ENCODE data around the gene NPY1R.

DNA sequence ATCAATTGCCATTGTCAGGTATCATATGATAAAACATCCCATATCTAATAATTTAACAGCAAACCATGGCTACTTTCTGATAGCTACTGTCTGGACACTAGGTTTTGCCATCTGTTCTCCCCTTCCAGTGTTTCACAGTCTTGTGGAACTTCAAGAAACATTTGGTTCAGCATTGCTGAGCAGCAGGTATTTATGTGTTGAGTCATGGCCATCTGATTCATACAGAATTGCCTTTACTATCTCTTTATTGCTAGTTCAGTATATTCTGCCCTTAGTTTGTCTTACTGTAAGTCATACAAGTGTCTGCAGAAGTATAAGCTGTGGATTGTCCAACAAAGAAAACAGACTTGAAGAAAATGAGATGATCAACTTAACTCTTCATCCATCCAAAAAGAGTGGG, 18.3 kb upstream of the NPY1R start:
- TF ChIP-seq, protein P1, sequence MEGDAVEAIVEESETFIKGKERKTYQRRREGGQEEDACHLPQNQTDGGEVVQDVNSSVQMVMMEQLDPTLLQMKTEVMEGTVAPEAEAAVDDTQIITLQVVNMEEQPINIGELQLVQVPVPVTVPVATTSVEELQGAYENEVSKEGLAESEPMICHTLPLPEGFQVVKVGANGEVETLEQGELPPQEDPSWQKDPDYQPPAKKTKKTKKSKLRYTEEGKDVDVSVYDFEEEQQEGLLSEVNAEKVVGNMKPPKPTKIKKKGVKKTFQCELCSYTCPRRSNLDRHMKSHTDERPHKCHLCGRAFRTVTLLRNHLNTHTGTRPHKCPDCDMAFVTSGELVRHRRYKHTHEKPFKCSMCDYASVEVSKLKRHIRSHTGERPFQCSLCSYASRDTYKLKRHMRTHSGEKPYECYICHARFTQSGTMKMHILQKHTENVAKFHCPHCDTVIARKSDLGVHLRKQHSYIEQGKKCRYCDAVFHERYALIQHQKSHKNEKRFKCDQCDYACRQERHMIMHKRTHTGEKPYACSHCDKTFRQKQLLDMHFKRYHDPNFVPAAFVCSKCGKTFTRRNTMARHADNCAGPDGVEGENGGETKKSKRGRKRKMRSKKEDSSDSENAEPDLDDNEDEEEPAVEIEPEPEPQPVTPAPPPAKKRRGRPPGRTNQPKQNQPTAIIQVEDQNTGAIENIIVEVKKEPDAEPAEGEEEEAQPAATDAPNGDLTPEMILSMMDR (IDR thresholded peaks at IDR 0.05; ENCODE audit: low read depth, low read length, missing input control): no peak
- TF ChIP-seq, protein P2, sequence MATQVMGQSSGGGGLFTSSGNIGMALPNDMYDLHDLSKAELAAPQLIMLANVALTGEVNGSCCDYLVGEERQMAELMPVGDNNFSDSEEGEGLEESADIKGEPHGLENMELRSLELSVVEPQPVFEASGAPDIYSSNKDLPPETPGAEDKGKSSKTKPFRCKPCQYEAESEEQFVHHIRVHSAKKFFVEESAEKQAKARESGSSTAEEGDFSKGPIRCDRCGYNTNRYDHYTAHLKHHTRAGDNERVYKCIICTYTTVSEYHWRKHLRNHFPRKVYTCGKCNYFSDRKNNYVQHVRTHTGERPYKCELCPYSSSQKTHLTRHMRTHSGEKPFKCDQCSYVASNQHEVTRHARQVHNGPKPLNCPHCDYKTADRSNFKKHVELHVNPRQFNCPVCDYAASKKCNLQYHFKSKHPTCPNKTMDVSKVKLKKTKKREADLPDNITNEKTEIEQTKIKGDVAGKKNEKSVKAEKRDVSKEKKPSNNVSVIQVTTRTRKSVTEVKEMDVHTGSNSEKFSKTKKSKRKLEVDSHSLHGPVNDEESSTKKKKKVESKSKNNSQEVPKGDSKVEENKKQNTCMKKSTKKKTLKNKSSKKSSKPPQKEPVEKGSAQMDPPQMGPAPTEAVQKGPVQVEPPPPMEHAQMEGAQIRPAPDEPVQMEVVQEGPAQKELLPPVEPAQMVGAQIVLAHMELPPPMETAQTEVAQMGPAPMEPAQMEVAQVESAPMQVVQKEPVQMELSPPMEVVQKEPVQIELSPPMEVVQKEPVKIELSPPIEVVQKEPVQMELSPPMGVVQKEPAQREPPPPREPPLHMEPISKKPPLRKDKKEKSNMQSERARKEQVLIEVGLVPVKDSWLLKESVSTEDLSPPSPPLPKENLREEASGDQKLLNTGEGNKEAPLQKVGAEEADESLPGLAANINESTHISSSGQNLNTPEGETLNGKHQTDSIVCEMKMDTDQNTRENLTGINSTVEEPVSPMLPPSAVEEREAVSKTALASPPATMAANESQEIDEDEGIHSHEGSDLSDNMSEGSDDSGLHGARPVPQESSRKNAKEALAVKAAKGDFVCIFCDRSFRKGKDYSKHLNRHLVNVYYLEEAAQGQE (IDR thresholded peaks at IDR 0.05): no peak
- TF ChIP-seq YY1 (IDR thresholded peaks at IDR 0.05): no peak
- no peak for TF ChIP-seq JUND (IDR thresholded peaks at IDR 0.05)
- TF ChIP-seq GABPA (IDR thresholded peaks at IDR 0.05 in 1 of 2, conservative IDR thresholded peaks at IDR 0.05 in 1 of 2): no peak
- no peak for TF ChIP-seq TAF1 (conservative IDR thresholded peaks at IDR 0.05)
- TF ChIP-seq RAD21 (IDR thresholded peaks at IDR 0.05): no peak
- TF ChIP-seq, protein P3, sequence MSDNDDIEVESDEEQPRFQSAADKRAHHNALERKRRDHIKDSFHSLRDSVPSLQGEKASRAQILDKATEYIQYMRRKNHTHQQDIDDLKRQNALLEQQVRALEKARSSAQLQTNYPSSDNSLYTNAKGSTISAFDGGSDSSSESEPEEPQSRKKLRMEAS (IDR thresholded peaks at IDR 0.05): no peak
- TF ChIP-seq, protein P4, sequence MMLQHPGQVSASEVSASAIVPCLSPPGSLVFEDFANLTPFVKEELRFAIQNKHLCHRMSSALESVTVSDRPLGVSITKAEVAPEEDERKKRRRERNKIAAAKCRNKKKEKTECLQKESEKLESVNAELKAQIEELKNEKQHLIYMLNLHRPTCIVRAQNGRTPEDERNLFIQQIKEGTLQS (IDR thresholded peaks at IDR 0.05): no peak
- TF ChIP-seq SP1 (IDR thresholded peaks at IDR 0.05): no peak

All from liver (tissue), 3 donors.